Fibroblast of mammary gland (primary cell): Measurements from ENCODE around the gene NTN1.

ENCODE experiments used
- DNase-seq: peaks from one replicate; pipeline ENCODE4 v3.0.0-alpha.2; 2010; ENCODE audit warnings: low read depth
- H3K4me3 ChIP-seq: 2 replicates; pipeline ENCODE4 v1.5.1; 2011; ENCODE audit warnings: low read depth, mild to moderate bottlenecking, low read length, moderate library complexity; ENCODE audit not compliant: control insufficient read depth
- CTCF ChIP-seq: conservative IDR thresholded peaks from 2 replicates; pipeline ENCODE4 v1.5.1; 2011; ENCODE audit warnings: low read depth, low read length, inconsistent platforms; ENCODE audit not compliant: control insufficient read depth, insufficient read depth

Gene NTN1

GRCh38 chr17:9234389-9234945, 213.2 kb downstream of the NTN1 start:
- no peak overlapping the region for H3K4me3 ChIP-seq
- no peak for DNase-seq
- TF ChIP-seq CTCF, result no peak

- peak; percentile 26 for DNase-seq
- no peak overlapping the region for H3K4me3 ChIP-seq
- TF ChIP-seq CTCF, result no peak
Measured at GRCh38 chr17:9235346-9235745, 214.0 kb downstream of the NTN1 start.

GRCh38 chr17:9236286-9237052, 215.2 kb downstream of the NTN1 start:
- no peak overlapping the region for H3K4me3 ChIP-seq
- no peak for DNase-seq
- no peak for TF ChIP-seq CTCF

GRCh38 chr17:9237053-9237410, 215.7 kb downstream of the NTN1 start:
- TF ChIP-seq CTCF, result no peak
- no peak for DNase-seq
- no peak overlapping the region for H3K4me3 ChIP-seq

DNA sequence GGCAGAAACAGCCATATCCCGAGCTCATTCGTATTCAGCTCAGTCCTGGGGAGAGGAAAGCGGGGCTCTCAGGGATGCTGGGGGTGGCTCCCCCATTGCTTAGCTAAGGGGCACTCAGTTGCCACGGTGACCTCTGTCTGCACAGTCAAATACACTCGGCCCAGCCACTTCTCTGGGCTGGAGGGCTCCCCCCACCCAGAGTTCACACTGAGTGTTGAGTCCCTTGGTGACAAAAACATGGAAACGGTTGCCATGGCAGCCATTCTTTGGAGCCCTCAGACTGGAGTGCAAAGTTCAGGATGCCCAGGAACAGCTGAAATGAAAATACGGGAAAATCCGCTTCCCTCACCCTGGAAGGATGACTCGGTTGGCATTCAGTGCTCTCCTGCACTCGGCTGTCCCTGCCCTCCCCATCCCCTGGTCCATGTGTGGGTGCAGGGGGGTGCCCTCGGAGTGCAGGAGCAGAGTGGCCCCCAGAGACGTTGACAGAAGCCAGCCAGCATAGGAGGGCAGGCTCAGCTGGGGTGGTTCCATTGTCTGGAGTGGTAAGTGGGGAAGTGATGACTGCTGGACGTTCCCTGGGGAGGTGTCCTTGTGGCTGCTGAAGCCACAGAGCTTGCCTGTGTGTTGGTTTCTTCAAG, 216.5 kb downstream of the NTN1 start:
- H3K4me3 ChIP-seq, result no peak overlapping the region
- DNase-seq, result no peak
- no peak for TF ChIP-seq CTCF

DNA sequence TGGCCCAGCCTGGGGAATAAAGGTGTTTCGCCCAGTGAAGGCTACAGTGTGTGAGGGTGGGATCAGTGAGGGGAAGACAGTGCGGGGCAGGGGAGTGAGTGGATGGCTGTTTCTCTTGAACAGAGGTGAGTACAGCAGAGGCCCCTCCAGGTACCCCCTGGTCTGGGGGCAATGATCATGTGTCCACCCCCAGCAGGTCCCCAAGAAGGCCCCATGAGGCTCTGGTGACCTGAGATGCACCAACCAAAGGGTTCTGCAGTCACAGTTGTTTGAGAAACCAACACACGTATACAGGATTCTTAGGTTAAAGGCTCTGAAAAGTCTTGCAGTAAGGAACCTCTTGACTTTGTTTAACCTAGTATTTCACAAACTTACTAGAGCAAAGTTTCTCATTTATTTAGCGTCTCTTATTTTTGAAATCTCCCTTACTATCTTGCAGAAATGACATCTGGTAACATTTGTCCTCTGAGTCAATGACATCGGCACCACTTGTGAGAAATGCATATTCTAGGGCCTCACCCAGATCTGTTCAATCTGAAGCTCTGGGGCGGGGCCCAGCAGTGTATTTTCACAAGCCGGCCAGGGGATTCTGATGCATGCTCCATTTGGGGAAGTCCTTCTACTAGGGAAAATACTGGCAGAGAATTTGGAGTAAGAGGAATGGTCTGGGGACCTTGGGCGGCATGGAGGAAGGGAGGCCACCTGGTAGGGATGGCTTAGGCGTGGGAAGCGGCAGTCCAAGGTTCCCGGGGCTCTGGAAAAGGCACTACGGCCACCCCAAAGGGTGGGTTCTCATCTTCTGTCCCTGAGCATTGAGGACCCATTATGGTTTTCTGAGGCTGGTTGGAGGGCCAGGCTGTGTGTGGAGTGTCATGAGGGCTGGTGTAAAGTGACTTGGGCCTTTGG, 217.3 kb downstream of the NTN1 start:
- TF ChIP-seq CTCF, result no peak
- no peak overlapping the region for H3K4me3 ChIP-seq
- DNase-seq, result no peak
